Loucy (cell line): ENCODE data around the gene SHC4.

Experiments
- CTCF ChIP-seq: fragments of 200-600 bp; sonication (generic); conservative IDR thresholded peaks from 2 replicates; pipeline ENCODE4 v1.5.1; 2014; ENCODE audit warnings: mild to moderate bottlenecking, antibody characterized with exemption, low read length
- EZH2phosphoT487 ChIP-seq: fragments of 200-600 bp; IDR thresholded peaks from 2 replicates; pipeline ENCODE4 v1.6.1; 2018; ENCODE audit warnings: antibody characterized with exemption, mild to moderate bottlenecking, moderate library complexity, borderline replicate concordance

GRCh38 chr15:48965972-48966371 is 2.3 kb upstream of the SHC4 start:
- peak; percentile 61 for TF ChIP-seq CTCF
- no peak for TF ChIP-seq EZH2phosphoT487
